ENCODE data around the gene SURF2. TPM values are rescaled to one million over a fixed set of nuclear protein-coding genes. Genes with fewer than 3 reads are reported as not detected.

The SURF2 gene
- total and polyA plus RNA-seq, 2 donors (not counting 3 experiments of a cell fraction or from before 2014, with no cell fraction given) = 10.6 to 14.2 TPM

- Histone ChIP-seq H3K36me3 (ENCODE audit: control insufficient read depth in 2 of 2, extremely low read depth in 1 of 2, insufficient read depth in 2 of 2, low read length in 2 of 2) (peaks cover 14 to 51% of the 10 kb centered on the region in 2 experiments), H3K9me3 (replicated peaks; ENCODE audit: control insufficient read depth, insufficient read depth, low read length) (no peaks in the 10 kb centered on the region), H3K9ac (replicated peaks; ENCODE audit: extremely low read depth, insufficient read depth, low read length) (no peak overlapping the region), H3K27me3 (ENCODE audit: control insufficient read depth in 2 of 2, insufficient read depth in 2 of 2, low read length in 2 of 2) (no peaks in the 10 kb centered on the region), H3K4me1 (ENCODE audit: control insufficient read depth, extremely low read depth, insufficient read depth, low read length) (peaks cover 20% of the 10 kb centered on the region), H3K79me2 (ENCODE audit: control insufficient read depth, insufficient read depth, low read length) (peaks cover 99% of the 10 kb centered on the region), H4K20me1 (replicated peaks; ENCODE audit: control insufficient read depth, extremely low read depth, insufficient read depth, low read length) (peaks cover 2% of the 10 kb centered on the region), H3K4me3 (replicated peaks in 1 of 3; ENCODE audit: insufficient read depth in 1 of 3, low read depth in 1 of 3, low read length in 3 of 3) (no peak overlapping the region), H3K27ac (ENCODE audit: insufficient read depth, low read depth, low read length) (no peak overlapping the region), H3K4me2 (ENCODE audit: insufficient read depth, low read length) (no peak overlapping the region), H2AFZ (ENCODE audit: low read depth, low read length) (no peak overlapping the region), H3K9me1 (replicated peaks; ENCODE audit: control insufficient read depth, extremely low read depth, insufficient read depth, low read length) (no peaks in the 10 kb centered on the region)
- no TSS peak for BruUV-seq (replicated peaks)
- TF ChIP-seq CTCF (IDR thresholded peaks at IDR 0.05; ENCODE audit: extremely low read depth in 1 of 2, insufficient read depth in 1 of 2, low read depth in 1 of 2, low read length in 2 of 2) (no peak), EZH2 (IDR thresholded peaks at IDR 0.05; ENCODE audit: borderline replicate concordance, low read depth, low read length, severe bottlenecking) (no peak), JUN (IDR thresholded peaks at IDR 0.05; ENCODE audit: borderline replicate concordance, insufficient read depth, insufficient read length, low read depth) (no peak), MAX (IDR thresholded peaks at IDR 0.05; ENCODE audit: insufficient read depth, insufficient read length) (no peak), POLR2AphosphoS5 (IDR thresholded peaks at IDR 0.05; ENCODE audit: insufficient read depth, low read depth, low read length) (no peak), FOS (IDR thresholded peaks at IDR 0.05; ENCODE audit: borderline replicate concordance, insufficient read depth, low read length) (no peak), GATA2 (IDR thresholded peaks at IDR 0.05; ENCODE audit: insufficient read depth, insufficient read length, low read depth, low read length) (no peak), MYC (IDR thresholded peaks at IDR 0.05; ENCODE audit: low read depth, low read length) (no peak), POLR2A (IDR thresholded peaks at IDR 0.05; ENCODE audit: low read depth, low read length) (no peak)
- no peak for DNase-seq (ENCODE audit: low read depth, low spot score)
- ChIA-PET CTCF (no interaction called here), POLR2A (no interaction called here)
- FAIRE-seq = no peak
- dilution Hi-C loops (cut with MboI; ENCODE audit: extremely low pct_ligation_motif_present, low sequenced_read_pairs) = no loop called here
- intact Hi-C loops (cut with micrococcal nuclease) = no loop called here
Observed at GRCh38 chr9:133369933-133370332, 13.6 kb downstream of the SURF2 start.
